GM12864 (cell line): Measurements from ENCODE around the gene GNPTG.

Experiments used
- DNase-seq: peaks from one replicate; pipeline ENCODE4 v3.0.0-alpha.2; 2011; ENCODE audit warnings: low read depth
- H3K4me3 ChIP-seq: 2 replicates; pipeline ENCODE4 v1.5.1; 2011; ENCODE audit warnings: mild to moderate bottlenecking, low read depth, low read length, control low read depth
- TF ChIP-seq, protein P1 (sequence below): IDR thresholded peaks from 2 replicates; pipeline ENCODE4 v1.5.1; 2011; ENCODE audit warnings: low read depth, mild to moderate bottlenecking, moderate library complexity, low read length, control low read depth, inconsistent platforms; ENCODE audit errors: missing control alignments

The GNPTG gene

DNA sequence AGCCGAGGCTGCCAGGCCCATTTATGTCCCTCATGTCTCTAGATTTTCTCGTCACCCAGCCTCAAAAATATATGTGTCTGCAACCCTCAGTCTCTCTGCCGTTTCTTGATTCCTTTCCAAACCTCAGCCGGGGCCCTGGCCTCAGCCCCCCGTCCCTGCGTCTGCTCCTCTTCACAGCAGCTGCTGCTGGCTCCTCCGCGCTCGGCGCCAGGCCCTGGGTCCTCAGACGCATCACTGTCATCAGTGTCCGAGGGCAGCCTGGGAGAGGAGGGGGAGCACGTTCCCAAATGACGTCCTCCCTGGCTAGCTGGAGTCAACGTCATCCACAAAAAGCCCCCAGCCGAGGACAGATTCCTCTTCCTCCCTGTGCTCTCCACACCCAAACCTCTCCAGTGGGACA is 2.4 kb upstream of the GNPTG start:
- no peak overlapping the region for H3K4me3 ChIP-seq
- no peak for DNase-seq
- TF ChIP-seq, protein P1, sequence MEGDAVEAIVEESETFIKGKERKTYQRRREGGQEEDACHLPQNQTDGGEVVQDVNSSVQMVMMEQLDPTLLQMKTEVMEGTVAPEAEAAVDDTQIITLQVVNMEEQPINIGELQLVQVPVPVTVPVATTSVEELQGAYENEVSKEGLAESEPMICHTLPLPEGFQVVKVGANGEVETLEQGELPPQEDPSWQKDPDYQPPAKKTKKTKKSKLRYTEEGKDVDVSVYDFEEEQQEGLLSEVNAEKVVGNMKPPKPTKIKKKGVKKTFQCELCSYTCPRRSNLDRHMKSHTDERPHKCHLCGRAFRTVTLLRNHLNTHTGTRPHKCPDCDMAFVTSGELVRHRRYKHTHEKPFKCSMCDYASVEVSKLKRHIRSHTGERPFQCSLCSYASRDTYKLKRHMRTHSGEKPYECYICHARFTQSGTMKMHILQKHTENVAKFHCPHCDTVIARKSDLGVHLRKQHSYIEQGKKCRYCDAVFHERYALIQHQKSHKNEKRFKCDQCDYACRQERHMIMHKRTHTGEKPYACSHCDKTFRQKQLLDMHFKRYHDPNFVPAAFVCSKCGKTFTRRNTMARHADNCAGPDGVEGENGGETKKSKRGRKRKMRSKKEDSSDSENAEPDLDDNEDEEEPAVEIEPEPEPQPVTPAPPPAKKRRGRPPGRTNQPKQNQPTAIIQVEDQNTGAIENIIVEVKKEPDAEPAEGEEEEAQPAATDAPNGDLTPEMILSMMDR, result no peak

DNA sequence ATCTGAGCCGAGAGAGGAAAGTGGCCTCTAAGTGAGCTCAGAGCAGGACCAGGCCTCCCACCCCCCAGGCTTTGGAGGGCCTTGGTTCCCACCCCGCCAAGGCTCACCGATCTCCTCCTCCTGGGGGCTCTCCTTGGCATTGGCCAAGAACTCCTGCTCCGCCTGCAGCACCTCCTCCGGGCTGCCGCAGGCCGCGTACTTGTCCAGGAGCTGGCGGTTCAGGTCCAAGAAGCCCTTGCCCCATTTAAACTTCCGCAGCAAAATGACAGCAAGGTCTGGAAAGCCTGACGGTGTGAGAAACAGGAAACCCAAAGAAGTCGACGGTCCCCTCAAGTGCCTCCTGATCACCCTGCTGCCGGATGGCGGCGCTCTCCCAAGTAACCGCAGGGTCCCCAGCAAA is 1.8 kb upstream of the GNPTG start:
- H3K4me3 ChIP-seq, result no peak overlapping the region
- TF ChIP-seq, protein P1, result no peak
- DNase-seq, result no peak

DNA sequence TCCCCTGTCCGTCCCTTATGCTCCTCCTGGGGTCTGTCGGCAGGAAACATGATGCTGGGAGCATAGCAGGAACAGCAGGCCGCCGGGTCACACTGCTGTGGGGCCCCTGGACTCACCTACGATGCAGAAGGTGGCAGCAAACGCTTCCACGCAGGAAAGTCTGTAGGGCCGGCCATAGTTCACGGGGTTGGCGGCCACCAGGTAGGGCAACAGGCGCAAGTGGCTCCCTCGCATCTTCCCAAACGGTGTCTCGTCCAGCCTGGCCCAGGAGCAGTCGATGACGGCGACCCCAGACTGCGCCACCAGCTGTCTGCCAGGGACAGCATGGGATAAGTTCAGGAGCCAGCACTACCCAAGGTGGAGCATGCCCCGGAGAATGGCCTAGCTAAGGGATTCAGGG is 1.0 kb upstream of the GNPTG start:
- no peak for DNase-seq
- TF ChIP-seq, protein P1, result no peak
- H3K4me3 ChIP-seq, result peak overlapping the region; percentile 84

DNA sequence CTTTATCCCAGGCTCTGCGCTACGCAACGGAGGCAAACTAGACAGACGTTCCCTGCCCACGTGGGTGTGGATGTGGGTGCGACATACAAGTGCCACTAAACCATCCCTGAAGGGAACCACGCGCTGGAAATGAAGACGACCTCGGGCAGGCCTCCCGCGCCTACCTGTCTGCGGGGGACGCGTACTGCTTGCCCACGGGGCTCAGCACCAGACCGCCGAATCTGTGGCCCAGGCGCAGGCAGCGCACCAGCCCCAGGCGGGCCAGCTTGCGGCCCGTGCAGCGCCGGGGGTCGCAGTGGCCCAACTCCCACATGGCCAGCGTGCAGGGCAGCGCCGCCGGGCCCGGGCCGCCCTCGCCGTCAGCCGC is 533 bp upstream of the GNPTG start:
- H3K4me3 ChIP-seq, result peak overlapping the region; percentile 84
- no peak for DNase-seq
- TF ChIP-seq, protein P1, result no peak

DNA sequence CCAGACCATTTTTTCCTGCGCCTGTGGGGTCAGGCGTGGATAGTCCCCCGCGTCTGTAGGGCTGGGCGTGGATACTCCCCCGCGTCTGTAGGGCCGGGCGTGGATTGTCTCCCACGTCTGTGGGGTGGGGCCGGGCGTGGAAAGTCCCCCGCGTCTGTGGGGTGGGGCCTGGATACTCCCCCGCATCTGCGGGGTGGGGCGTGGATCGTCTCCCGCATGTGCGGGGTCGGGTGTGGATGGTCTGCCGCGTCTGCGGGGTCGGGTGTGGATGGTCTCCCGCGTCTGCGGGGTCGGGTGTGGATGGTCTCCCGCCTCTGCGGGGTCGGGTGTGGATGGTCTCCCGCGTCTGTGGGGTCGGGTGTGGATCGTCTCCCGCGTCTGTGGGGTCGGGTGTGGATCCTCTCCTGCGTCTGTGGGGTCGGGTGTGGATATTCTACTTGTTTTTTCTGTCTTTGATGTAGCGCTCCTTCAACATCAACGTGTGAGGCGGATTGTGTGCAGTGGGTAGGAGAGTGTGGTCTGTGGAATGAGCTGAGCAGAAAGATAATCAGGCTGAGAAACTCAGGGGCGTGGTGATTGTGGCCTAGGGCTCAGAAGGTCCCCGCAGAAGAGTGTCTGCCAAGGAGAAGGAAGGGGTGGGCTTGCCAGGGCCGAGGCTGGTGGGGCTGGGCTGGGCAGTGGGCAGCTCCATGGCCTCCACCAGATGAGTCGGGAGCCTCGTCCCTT is 3.2 kb downstream of the GNPTG start:
- DNase-seq, result no peak
- TF ChIP-seq, protein P1, result no peak
- H3K4me3 ChIP-seq, result no peak overlapping the region

DNA sequence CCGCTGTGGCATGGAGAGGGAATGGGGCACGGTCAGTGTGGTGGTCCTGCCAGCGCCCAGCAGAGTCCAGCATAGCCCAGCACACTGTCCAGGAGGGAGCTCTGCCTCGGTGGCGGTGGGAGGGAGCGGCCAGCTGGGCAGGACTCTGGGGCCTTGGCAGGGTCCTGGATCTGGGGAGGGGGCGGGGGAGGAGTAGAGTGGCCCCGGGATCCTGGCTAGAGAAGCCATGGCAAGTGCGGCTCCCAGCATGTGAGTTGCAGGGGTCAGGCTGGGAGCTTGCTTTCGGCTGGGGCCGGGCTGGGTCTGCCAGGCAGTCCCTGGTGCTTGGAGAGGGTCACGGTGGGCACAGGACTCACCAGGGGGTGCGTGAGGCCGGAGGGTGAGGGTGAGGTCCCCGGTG is 3.9 kb downstream of the GNPTG start:
- TF ChIP-seq, protein P1, result no peak
- H3K4me3 ChIP-seq, result no peak overlapping the region
- no peak for DNase-seq
